NK-92 (cell line): ENCODE measurements around the gene RANBP3.
"Not testable (repeated sequence)": the region's sequence is repeated elsewhere in the genome, so short reads cannot be mapped to it uniquely, and the experiment has no call there.

Experiments
- DNase-seq: peaks from one replicate; lab custom pipeline; 2025; ENCODE audit not compliant: unreplicated experiment; lab: John Stamatoyannopoulos, UW

Gene RANBP3

DNA sequence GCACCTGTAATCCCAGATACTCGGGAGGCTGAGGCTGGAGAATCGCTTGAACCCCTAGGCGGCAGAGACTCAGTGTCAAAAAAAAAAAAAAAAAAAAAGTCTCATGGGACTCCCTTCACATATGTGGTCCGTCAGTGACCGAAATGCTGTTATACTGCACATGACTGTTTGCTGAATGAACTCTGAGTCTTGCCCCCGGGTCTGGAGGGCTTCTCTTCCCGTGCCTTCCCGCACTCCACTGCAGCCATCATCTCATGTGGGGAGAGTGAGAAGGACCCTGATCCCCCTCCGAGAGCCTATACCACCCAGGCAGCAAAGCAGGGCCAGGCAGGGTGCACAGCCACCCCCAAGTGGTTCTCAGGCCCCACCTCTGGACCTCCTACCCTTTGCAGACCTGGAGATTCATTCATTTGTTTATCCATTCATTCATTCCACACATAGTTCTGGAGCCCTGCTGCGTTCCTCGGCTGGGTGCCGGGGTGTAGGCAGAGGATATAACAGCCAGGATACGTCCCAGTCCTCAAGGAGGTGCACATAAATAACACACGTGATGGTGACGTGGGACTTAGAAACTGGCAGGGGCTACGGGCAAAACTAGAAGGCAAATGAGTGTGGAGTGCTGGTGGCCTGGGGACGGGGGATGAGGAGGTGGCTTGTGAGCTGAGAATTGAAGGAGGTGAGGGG lies 88.5 kb downstream of the RANBP3 start:
- no peak for DNase-seq

DNA sequence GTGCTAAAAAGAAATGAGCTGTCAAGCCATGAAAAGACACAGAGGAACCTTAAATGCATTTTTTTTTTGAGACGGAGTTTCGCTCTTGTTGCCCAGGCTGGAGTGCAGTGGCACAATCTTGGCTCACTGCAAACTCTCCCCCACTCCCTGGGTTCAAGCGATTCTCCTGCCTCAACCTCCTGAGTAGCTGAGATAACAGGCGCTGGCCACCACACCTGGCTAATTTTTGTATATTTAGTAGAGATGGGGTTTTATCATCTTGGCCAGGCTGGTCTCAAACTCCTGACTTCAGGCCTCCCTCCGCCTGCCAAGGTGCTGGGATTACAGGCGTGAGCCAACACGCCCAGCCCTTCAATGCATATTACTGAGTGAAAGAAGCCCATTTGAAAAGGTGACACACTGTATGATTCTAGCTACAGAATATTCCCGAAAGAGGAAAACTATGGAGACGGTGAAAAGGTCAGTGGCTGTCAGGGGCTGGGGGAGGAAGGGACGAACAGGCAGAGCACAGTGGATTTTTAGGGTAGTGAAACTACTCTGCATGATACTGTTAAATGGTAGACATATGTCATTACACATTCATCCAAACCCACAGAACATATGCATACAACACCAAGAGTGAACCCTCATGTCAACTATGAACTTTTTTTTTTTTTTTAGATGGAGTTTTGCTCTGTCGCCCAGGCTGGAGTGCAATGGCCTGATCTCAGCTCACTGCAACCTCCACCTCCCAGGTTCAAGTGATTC lies 93.7 kb downstream of the RANBP3 start:
- not testable (repeated sequence) for DNase-seq

DNA sequence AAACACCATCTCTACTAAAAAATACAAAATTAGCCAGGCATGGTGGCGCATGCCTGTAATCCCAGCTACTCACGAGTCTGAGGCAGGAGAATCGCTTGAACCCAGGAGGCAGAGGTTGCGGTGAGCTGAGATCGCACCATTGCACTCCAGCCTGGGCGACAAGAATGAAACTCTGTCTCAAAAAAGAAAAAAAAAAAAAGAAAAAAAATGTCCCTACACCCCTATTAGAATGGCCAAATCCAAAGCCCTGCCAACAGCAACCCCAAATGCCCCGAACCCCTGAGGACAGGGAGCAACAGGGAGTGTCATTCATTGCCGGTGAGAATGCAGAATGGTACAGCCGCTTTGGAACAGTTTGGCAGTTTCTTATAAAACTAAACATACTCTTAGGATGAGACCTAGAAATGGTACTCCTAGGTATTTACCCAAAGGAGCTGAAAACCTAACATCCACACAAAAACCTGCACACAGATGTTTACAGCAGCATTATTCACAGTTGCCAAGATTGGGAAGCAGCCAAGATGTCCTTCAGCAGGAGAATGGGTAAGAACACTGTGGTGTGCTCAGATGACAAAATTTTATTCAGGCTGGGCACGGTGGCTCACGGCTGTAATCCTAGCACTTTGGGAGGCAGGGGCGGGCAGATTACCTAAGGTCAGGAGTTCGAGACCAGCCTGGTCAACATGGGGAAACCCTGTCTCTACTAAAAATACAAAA lies 94.6 kb downstream of the RANBP3 start:
- not testable (repeated sequence) for DNase-seq

DNA sequence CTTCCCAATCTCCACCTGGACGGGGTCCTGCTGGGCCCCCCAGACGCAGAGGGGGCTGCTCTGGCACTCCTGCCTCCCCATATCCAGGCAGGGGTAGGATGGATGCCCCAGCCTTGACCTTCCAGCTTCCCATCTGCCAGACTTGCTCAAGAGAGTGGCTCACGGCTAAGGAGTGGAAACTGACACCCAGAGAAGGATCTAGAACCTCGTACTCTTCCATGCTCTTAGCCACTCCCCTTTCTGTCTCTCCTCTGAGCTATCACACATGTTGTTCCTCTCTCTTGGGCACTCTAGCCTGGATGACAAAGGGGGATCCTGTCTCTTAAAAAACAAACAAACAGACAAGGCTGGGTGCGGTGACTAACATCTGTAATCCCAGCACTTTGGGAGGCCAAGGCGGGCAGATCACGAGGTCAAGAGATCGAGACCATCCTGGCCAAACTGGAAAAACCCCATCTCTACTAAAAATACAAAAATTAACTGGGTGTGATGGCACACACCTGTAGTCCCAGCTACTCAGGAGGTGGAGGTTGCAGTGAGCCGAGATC lies 95.4 kb downstream of the RANBP3 start:
- no peak for DNase-seq

DNA sequence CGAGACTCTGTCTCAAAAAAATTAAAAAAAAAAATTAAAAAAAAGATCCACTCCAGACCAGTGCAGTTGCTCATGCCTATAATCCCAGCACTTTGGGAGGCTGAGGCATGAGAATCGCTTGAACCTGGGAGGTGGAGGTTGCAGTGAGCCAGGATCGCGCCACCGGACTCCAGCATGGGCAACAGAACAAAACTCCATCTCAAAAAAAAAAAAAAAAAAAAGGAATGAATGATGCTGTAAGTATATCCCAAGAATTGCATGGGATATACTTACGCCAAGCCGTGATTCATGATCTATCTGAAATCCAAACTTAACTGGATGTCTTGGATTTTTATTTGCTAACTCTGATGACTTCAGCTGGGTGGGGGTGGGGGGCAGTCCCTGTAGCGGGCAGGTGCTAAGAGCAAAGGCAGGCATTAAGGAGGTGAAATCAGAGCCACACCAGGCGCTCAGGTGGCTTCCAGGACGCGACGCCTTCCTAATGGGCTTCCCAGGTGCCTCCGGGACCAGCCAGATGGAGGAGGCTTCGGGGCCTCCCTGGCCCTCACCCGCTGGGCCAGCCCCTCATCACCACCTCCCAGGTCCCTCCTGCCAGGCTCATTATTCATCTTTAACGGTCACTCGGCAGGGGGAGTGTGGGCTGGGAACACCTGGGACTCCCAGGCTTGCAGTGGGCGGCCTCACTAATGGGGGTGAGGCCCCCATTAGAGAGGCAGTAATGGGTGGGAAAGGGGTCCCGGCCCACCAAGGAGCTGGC lies 96.2 kb downstream of the RANBP3 start:
- DNase-seq: no peak

DNA sequence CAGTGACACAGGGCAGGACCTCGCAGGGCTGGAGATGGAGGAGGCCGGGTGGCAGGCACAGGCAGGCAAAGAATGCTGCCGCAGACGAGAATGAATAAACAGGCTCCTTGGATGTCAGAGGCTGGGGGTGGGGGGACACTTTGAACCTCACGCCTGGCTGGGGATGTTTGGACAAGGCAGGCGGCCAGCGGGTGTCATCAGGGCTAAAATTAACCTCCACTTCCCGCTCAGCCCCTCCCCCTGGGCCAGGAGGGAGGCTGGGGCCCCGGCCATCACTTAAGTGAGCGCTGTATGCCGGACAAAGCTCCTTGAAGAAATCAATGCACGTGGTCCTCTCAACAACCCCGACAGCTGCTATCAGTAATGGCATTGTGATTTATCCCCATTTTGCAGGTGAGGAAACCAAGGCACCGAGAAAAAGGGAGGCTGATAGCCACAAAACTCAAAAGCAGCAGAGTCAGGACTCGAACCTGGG lies 97.3 kb downstream of the RANBP3 start:
- no peak for DNase-seq

DNA sequence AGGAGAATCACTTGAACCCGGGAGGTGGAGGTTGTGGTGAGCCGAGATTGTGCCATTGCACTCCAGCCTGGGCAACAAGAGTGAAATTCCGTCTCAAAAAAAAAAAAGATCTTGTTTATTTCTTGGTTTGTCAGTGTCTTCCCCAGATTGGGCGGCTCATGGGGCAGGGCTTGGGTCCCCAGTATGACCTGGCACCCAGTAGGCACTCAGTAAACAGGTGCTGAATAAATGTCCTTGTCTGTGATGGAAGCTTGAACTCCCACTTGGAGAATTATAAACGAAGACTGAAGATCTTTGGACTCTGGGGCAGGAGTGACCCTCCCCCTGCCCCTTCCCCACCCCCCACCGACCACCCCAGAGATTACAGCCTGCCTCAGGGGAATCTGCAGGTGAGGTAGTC lies 97.7 kb downstream of the RANBP3 start:
- DNase-seq: no peak

DNA sequence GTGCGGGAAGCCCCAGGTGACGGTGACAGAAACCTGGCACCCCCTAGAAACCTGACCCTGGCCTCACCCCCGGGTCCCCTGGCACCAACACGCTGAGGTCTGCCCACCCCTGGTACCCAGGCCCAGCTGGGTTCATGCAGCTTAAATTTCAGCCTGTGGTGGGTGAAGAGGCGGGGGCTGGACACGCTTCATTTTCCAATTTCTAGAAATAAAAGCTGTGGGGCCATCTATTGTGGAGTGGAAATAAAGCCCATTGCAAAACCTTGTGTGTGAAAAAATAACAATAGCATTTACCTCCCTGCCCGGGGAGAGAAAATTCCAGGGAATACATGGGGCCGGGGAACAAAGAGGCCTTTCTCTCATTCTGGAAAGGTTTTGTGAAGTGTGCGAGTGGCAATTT lies 100.1 kb downstream of the RANBP3 start:
- no peak for DNase-seq

DNA sequence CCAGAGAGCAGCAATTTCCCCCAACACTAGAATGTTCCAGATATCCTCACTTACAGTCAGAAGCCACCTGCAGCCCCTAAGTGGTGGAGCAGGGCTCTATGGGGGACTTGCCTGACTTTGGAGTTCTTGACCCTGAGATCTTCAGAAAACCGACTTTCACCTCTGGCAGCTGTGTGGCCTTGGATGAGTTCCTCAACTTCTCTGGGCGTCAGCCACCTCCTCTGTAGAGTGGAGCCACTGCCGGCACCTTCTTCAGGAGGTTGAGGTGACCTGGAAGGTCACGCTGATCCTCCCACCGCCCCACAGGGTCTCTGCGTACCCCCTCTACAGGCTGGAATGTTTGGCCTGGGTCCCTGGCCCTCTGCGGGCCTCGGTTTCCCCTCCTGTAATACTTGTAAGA lies 100.5 kb downstream of the RANBP3 start:
- no peak for DNase-seq

DNA sequence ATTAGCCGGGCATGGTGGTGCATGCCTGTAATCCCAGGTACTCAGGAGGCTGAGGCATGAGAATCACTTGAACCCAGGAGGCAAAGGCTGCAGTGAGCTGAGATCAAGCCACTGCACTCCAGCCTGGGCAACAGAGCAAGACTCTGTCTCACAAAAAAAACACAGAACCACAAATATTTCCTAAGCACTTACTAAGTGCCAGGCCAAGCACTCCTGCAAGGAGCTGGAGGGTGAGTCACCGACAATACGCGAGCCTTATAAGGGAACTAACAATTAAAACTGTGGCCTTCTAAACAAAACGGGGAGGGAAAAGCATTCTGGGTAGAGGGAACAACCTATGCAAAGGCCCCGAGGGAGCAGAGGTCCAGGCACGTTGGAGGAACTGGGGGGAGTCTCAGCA lies 103.4 kb downstream of the RANBP3 start:
- DNase-seq: not testable (repeated sequence)

DNA sequence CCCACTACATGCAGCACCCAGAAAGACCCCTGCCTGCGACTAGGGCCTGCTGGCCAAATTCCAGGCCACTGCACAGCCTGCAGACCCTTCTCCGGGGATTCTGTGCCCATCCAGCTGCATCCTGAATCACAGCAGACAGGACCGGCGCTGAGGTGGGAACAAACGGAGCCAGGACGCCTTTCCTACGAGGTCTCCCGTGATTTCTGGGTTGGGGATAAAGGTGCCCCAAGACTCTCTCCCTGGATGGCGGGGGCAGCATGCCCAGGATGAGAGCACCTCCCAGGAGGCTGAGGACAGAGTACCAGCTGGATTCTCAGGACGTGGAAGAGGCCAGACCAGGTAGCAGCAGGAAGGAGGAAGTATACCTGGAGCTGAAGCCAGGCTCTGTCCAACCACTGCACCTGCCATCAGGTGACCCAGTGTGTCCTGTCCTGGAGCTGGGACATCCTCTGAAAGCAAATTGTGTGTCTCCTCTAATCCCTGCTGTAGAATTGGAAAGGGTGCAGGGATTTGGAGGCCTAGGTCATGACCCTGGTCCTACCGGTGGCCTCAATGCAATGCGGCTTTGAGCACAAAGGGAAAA lies 104.2 kb downstream of the RANBP3 start:
- no peak for DNase-seq

DNA sequence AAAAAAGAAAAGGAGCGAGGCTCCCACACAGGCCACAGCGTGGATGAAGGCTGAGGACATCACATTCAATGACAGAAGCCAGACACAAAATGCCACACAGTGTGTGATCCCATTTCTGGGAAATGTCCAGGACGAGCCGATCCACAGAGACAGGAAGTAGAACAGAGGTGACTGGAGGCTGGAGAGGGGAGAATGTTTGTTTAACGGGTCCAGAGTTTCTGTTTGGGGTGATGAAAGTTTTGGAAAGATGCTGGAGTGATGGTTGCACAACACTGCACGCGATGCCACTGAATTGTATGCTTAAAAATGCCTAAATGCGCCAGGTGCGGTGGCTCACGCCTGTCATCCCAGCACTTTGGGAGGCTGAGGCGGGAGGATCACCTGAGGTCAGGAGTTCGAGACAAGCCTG lies 107.0 kb downstream of the RANBP3 start:
- no peak for DNase-seq

DNA sequence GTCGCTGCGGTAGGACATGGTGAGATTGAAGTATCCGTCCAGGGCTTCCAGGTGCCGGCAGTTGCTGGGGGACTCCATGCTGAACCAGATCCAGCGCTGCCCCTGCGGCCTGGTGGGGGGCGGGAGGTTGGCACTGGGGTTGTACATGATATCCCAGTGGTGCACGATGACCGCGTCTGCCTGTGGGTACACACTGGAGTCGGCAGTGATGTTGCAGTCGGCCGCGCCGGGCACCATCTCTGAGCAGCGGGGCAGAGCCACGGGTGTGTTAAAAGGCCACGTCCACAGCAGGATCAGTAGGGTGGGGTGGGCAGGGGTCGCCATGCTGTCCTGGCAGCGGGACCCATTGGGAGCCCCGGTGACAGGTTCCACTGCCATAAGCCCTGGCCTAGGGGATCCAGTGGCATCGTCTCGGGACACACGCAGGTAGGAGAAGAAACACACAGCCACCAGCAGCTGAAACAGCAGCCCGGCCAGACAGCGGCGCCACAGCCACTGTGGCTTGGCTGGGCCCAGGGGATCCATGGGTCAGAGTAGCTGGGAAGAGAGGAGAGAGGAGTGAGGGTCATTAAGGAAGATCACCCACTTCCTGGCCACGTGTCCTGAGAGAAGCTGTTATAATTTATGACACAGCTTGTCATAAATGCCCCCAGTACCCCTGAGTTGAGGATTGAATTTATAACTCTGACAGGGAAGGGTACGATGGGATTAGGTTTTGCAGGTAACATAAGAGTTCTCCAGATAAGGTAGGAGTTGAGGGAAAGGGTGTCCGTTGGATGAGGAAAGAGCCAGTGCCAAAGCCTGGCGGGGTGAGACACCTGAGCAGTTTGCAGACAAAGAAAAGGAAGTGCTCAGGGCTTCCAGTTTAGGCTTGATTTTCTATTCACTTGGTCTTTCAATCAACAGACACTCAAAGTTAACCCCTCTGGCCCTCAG lies 110.5 kb downstream of the RANBP3 start:
- no peak for DNase-seq
